Activated CD8-positive, alpha-beta memory T cell treated with anti-CD3 and anti-CD28 coated beads for 4 hours (primary cell): Measurements from ENCODE around the gene ANXA11.

Experiments used
- DNase-seq, 2 donors: peaks; one replicate each; pipeline ENCODE4 v3.0.0-alpha.2; 2020; ENCODE audit warnings: low read depth in 2 of 2

ANXA11 gene

GRCh38 chr10:80108576-80109239 is 96.6 kb downstream of the ANXA11 start:
- no peak for DNase-seq

DNA sequence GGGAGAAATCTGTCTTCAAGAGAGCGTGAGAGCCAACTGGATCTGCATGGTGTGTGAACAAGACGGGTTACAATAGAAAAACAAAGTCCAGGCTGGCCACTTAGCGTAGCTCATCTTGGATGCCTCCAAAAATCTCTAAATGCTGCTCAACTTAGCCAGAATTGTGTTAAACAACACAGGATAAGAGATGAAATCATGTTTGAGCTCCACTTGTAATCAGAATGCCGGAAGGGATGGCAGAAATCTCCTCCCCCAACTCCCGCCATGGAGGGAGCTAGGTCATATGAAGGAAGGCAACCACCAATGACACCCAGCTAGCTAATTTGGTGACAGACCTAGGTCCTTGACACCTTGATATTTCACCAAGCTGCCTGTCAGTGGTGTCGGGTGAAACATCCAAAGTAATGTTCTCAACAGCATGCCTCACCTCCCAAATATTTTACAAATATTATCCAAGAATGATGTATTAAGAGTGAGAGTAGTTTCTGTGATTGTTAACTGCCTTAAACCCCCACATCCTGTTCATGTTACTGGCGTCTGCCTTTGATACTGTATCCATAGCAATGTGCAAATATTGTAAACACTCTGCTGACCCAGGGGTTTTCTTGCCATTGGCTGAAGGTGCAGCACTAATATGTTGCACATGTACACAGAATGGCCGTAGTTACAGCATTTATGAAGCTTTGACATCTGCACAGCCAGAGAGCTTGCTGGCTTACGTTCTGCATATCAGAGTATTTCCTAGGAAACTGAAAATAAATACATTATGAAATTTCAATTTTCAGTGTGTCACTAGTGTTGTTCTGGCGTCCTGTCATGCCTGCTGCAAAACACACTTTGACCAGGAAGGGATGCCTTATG is 101.0 kb downstream of the ANXA11 start:
- DNase-seq = no peak
